HepG2 (cell line): ENCODE results near the gene ATP9A. TPM values are rescaled to one million over a fixed set of nuclear protein-coding genes. Genes with fewer than 3 reads are reported as not detected.

Experiments used
- ATF1 ChIP-seq: IDR thresholded peaks from 2 replicates; pipeline ENCODE4 v1.6.1; 2016; ENCODE audit warnings: mild to moderate bottlenecking, control low read depth
- CCAR2 ChIP-seq: fragments of 200-400 bp; formaldehyde crosslinking; optimal IDR thresholded peaks from 2 replicates; pipeline ENCODE3; 2018; ENCODE audit warnings: low read depth, mild to moderate bottlenecking, low read length, moderate library complexity
- KLF11 ChIP-seq: IDR thresholded peaks from 2 replicates; pipeline ENCODE4 v1.6.1; 2016; ENCODE audit warnings: missing compliant biosample characterization
- MEIS2 ChIP-seq: sonication (generic); formaldehyde crosslinking; IDR thresholded peaks from 2 replicates; pipeline ENCODE4 v1.9.0; 2021; ENCODE audit warnings: mild to moderate bottlenecking, missing genetic modification reagents
- MIXL1 ChIP-seq: IDR thresholded peaks from 2 replicates; pipeline ENCODE4 v1.6.1; 2016
- RCOR2 ChIP-seq: IDR thresholded peaks from 2 replicates; pipeline ENCODE4 v1.6.1; 2016; ENCODE audit warnings: missing biosample characterization, missing genetic modification reagents
- TFE3 ChIP-seq: IDR thresholded peaks from 2 replicates; pipeline ENCODE4 v1.6.1; 2016
- ZMYM3 ChIP-seq: sonication (generic); formaldehyde crosslinking; IDR thresholded peaks from 2 replicates; pipeline ENCODE4 v1.5.1; 2020; ENCODE audit warnings: mild to moderate bottlenecking, missing genetic modification reagents
- ZNF326 ChIP-seq: sonication (generic); formaldehyde crosslinking; IDR thresholded peaks from 2 replicates; pipeline ENCODE4 v1.4.0; 2020; ENCODE audit warnings: missing genetic modification reagents, borderline replicate concordance
- ZNF34 ChIP-seq: sonication (generic); formaldehyde crosslinking; IDR thresholded peaks from 2 replicates; pipeline ENCODE4 v1.4.0; 2020; ENCODE audit warnings: mild to moderate bottlenecking, missing genetic modification reagents, borderline replicate concordance
- ZNF414 ChIP-seq: sonication (generic); formaldehyde crosslinking; IDR thresholded peaks from 2 replicates; pipeline ENCODE4 v1.5.0; 2020; ENCODE audit warnings: missing genetic modification reagents
- ZNF878 ChIP-seq: sonication (generic); formaldehyde crosslinking; IDR thresholded peaks from 2 replicates; pipeline ENCODE4 v1.8.1; 2023; ENCODE audit warnings: mild to moderate bottlenecking, missing genetic modification reagents, moderate library complexity
- polyA plus RNA-seq, 8 experiments: library from polyadenylated mRNA; depleted of rRNA in 3 of 8; stranded (reverse) in 7 of 8; unstranded in 1 of 8; fragments of >200 nt; fragmentation: Illumina TruSeq in 4 of 8; extraction: Trizol in 4 of 8; gene quantifications; 2 replicates each; pipeline versions ENCODE4 v1.2.1 to v1.2.3, GENCODE V29; 2011 to 2016; ENCODE audit warnings: low read depth in 4 of 8, missing spikeins in 1 of 8, mixed read lengths in 1 of 8; ENCODE audit not compliant: insufficient read depth in 1 of 8
- total RNA-seq, 5 experiments: library from RNA; depleted of rRNA; stranded (reverse); fragments of >200 nt; fragmentation: Illumina TruSeq; extraction: Trizol; gene quantifications; 2 replicates each; pipeline ENCODE4 v1.2.3, GENCODE V29; 2016; ENCODE audit warnings: low read depth in 1 of 5
- TF ChIP-seq, protein P1 (sequence below): sonication (generic); formaldehyde crosslinking; IDR thresholded peaks from 2 replicates; pipeline ENCODE4 v1.5.1; 2020; ENCODE audit warnings: mild to moderate bottlenecking, missing genetic modification reagents
- TF ChIP-seq, protein P2 (sequence below): sonication (generic); formaldehyde crosslinking; IDR thresholded peaks from 2 replicates; pipeline ENCODE4 v1.5.1; 2020; ENCODE audit warnings: missing genetic modification reagents, mild to moderate bottlenecking, borderline replicate concordance
- TF ChIP-seq, protein P3 (sequence below): IDR thresholded peaks from 2 replicates; pipeline ENCODE4 v1.6.1; 2016; ENCODE audit warnings: missing biosample characterization, missing genetic modification reagents, low read depth

The ATP9A gene
- total and polyA plus RNA-seq, 2 of the 13 experiments (the other 11 are each of a cell fraction or from before 2014, with no cell fraction given): 11.8 to 18.5 TPM

GRCh38 chr20:51703400-51704287 lies 64.5 kb downstream of the ATP9A start (continued):
- TF ChIP-seq, protein P1, sequence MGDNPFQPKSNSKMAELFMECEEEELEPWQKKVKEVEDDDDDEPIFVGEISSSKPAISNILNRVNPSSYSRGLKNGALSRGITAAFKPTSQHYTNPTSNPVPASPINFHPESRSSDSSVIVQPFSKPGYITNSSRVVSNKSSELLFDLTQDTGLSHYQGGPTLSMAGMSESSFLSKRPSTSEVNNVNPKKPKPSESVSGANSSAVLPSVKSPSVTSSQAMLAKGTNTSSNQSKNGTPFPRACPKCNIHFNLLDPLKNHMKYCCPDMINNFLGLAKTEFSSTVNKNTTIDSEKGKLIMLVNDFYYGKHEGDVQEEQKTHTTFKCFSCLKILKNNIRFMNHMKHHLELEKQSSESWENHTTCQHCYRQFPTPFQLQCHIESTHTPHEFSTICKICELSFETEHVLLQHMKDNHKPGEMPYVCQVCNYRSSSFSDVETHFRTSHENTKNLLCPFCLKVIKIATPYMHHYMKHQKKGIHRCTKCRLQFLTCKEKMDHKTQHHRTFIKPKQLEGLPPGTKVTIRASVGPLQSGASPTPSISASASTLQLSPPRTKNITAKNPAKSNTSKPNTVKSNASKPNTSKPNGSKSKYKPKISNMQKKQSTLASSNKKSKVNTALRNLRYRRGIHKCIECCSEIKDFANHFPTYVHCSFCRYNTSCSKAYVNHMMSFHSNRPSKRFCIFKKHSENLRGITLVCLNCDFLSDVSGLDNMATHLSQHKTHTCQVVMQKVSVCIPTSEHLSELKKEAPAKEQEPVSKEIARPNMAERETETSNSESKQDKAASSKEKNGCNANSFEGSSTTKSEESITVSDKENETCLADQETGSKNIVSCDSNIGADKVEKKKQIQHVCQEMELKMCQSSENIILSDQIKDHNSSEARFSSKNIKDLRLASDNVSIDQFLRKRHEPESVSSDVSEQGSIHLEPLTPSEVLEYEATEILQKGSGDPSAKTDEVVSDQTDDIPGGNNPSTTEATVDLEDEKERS (CRISPR knock-in tag): 0 out of 2 replicates have a peak, but pooled peaks have one; percentile 8
- peak; percentile 27; the same call in 1 of the 2 replicates for TF ChIP-seq RCOR2 (CRISPR knock-in tag)
- TF ChIP-seq ZNF414 (CRISPR knock-in tag): peak; percentile 5; the same call in 1 of the 2 replicates
- TF ChIP-seq MEIS2 (CRISPR knock-in tag): peak; percentile 99
- TF ChIP-seq, protein P2, sequence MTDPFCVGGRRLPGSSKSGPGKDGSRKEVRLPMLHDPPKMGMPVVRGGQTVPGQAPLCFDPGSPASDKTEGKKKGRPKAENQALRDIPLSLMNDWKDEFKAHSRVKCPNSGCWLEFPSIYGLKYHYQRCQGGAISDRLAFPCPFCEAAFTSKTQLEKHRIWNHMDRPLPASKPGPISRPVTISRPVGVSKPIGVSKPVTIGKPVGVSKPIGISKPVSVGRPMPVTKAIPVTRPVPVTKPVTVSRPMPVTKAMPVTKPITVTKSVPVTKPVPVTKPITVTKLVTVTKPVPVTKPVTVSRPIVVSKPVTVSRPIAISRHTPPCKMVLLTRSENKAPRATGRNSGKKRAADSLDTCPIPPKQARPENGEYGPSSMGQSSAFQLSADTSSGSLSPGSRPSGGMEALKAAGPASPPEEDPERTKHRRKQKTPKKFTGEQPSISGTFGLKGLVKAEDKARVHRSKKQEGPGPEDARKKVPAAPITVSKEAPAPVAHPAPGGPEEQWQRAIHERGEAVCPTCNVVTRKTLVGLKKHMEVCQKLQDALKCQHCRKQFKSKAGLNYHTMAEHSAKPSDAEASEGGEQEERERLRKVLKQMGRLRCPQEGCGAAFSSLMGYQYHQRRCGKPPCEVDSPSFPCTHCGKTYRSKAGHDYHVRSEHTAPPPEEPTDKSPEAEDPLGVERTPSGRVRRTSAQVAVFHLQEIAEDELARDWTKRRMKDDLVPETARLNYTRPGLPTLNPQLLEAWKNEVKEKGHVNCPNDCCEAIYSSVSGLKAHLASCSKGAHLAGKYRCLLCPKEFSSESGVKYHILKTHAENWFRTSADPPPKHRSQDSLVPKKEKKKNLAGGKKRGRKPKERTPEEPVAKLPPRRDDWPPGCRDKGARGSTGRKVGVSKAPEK: no peak
- peak; percentile 87 for TF ChIP-seq CCAR2
- peak; percentile 97 for TF ChIP-seq MIXL1 (CRISPR knock-in tag)
- TF ChIP-seq ZNF878 (CRISPR knock-in tag): peak; percentile 87; the same call in 1 of the 2 replicates
- TF ChIP-seq, protein P3, sequence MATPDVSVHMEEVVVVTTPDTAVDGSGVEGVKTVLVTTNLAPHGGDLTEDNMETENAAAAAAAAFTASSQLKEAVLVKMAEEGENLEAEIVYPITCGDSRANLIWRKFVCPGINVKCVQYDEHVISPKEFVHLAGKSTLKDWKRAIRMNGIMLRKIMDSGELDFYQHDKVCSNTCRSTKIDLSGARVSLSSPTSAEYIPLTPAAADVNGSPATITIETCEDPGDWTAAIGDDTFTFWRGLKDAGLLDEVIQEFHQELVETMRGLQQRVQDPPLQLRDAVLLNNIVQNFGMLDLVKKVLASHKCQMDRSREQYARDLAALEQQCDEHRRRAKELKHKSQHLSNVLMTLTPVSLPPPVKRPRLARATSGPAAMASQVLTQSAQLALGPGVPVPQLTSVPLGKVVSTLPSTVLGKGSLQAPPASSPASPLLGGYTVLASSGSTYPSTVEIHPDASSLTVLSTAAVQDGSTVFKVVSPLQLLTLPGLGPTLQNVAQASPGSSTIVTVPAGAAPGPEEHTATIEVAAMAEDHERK (CRISPR knock-in tag): no peak
- no peak for TF ChIP-seq ZNF326
- TF ChIP-seq KLF11: no peak
- TF ChIP-seq TFE3 (CRISPR knock-in tag): no peak; the same call in 1 of the 2 replicates
- peak; percentile 65; the same call in 1 of the 2 replicates for TF ChIP-seq ATF1 (CRISPR knock-in tag)
- no peak for TF ChIP-seq ZNF34
- peak; percentile 28; the same call in 1 of the 2 replicates for TF ChIP-seq ZMYM3
